ENCODE results near the gene CYSLTR2. TPM values are rescaled to one million over a fixed set of nuclear protein-coding genes. Genes with fewer than 3 reads are reported as not detected.

Gene CYSLTR2
- total and polyA plus RNA-seq, 2 donors (not counting 1 experiment from before 2014, with no cell fraction given): 0.09 TPM; not detected in 1

DNA sequence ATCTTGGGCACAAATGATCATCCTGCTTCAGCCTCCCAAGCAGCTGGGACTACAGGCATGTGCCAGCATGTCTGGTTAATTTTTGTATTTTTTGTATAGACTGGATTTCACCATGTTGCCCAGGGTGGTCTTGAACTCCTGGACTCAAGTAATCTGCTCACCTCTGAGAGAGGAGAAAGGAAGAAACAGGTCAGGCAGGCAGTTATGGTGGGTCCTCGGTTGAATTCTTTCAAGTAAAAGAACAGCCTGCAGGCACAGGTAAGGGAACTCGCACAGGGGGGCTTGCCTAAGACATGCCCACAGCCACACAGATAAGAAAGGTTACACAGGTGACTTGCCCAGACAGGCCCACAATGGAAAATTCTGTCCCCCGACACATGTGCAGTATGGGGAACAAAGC is 34.8 kb upstream of the CYSLTR2 start:
- Histone ChIP-seq H3K36me3 (replicated peaks in 1 of 2; ENCODE audit: control extremely low read depth in 1 of 2, control insufficient read depth in 1 of 2, extremely low read depth in 1 of 2, insufficient read depth in 2 of 2, low read length in 1 of 2) (no peaks in the 10 kb centered on the region), H3K79me2 (ENCODE audit: control insufficient read depth, insufficient read depth, low read length) (no peaks in the 10 kb centered on the region), H2AFZ (ENCODE audit: insufficient read depth, low read depth, low read length, poor library complexity, severe bottlenecking) (no peak overlapping the region), H3K9me3 (ENCODE audit: control extremely low read depth in 1 of 3, control insufficient read depth in 2 of 3, insufficient read depth in 1 of 3, low read length in 2 of 3) (peaks cover 2 to 35% (median 23%) of the 10 kb centered on the region in 3 donors), H3K4me2 (replicated peaks; ENCODE audit: low read depth, low read length, poor library complexity, severe bottlenecking) (no peak overlapping the region), H3K27ac (ENCODE audit: low read length in 2 of 2) (no peak overlapping the region), H3K27me3 (replicated peaks in 1 of 4; ENCODE audit: control extremely low read depth in 1 of 4, control insufficient read depth in 3 of 4, insufficient read depth in 4 of 4, low read length in 3 of 4) (peaks cover 0 to 5% (median 3%) of the 10 kb centered on the region in 4 experiments), H3K4me3 (ENCODE audit: control extremely low read depth in 1 of 5, extremely low read depth in 1 of 5, insufficient read depth in 1 of 5, low read depth in 2 of 5, low read length in 4 of 5) (no peak overlapping the region), H3K4me1 (ENCODE audit: control insufficient read depth in 2 of 2, insufficient read depth in 2 of 2, low read length in 2 of 2) (no peaks in the 10 kb centered on the region), H4K20me1 (ENCODE audit: control insufficient read depth, insufficient read depth, low read length, poor library complexity, severe bottlenecking) (no peaks in the 10 kb centered on the region), H3K9ac (ENCODE audit: low read length) (no peak overlapping the region)
- intact Hi-C loops (cut with micrococcal nuclease): no loop called here
- H3K4me1 Mint-ChIP-seq: no peaks in the 10 kb centered on the region
- peaks cover 12% of the 10 kb centered on the region for H3K27me3 Mint-ChIP-seq
- ChIA-PET CTCF (no interaction called here), POLR2A (no interaction called here)
- 93% methylated on average over 3 of the region's 3 CpGs for WGBS (ENCODE audit: insufficient coverage)
- TF ChIP-seq EZH2 (IDR thresholded peaks at IDR 0.05; ENCODE audit: borderline replicate concordance, insufficient read depth, low read depth, low read length, poor library complexity, severe bottlenecking): no peak
- TF ChIP-seq, protein P1, sequence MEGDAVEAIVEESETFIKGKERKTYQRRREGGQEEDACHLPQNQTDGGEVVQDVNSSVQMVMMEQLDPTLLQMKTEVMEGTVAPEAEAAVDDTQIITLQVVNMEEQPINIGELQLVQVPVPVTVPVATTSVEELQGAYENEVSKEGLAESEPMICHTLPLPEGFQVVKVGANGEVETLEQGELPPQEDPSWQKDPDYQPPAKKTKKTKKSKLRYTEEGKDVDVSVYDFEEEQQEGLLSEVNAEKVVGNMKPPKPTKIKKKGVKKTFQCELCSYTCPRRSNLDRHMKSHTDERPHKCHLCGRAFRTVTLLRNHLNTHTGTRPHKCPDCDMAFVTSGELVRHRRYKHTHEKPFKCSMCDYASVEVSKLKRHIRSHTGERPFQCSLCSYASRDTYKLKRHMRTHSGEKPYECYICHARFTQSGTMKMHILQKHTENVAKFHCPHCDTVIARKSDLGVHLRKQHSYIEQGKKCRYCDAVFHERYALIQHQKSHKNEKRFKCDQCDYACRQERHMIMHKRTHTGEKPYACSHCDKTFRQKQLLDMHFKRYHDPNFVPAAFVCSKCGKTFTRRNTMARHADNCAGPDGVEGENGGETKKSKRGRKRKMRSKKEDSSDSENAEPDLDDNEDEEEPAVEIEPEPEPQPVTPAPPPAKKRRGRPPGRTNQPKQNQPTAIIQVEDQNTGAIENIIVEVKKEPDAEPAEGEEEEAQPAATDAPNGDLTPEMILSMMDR (IDR thresholded peaks at IDR 0.05): no peak
- H3K4me3 Mint-ChIP-seq: no peak overlapping the region
- DNase-seq: no peak
- H3K27ac Mint-ChIP-seq: no peak overlapping the region
- H3K9me3 Mint-ChIP-seq (ENCODE audit: insufficient read depth): peaks cover 7% of the 10 kb centered on the region
- no peak for ATAC-seq (ENCODE audit: low read depth)

DNA sequence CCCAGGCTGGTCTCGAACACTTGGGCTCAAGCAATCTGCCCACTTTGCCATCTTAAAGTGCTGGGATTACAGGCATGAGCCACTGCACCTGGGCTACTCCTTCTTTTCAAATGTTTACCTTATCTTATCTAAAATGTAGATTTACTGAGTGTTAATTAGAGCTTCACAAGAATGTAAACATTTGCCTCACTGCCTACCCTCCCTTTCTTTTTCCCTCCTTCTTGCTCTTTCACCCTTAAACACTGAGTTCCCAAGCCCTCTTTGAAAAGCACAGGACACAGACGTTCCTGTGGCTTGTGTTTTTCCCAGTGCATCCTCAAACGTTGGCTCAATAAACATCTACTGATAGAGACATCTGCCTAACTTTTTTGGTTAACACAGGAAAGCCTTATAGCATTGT is 32.7 kb upstream of the CYSLTR2 start:
- POLR2A ChIA-PET: no interaction called here
- ATAC-seq (ENCODE audit: low read depth) (no peak), DNase-seq (no peak)
- Histone ChIP-seq H3K79me2 (ENCODE audit: control insufficient read depth, insufficient read depth, low read length) (no peaks in the 10 kb centered on the region), H4K20me1 (ENCODE audit: control insufficient read depth, insufficient read depth, low read length, poor library complexity, severe bottlenecking) (no peaks in the 10 kb centered on the region), H3K4me3 (ENCODE audit: control extremely low read depth in 1 of 5, extremely low read depth in 1 of 5, insufficient read depth in 1 of 5, low read depth in 2 of 5, low read length in 4 of 5) (no peak overlapping the region), H3K4me1 (ENCODE audit: control insufficient read depth in 2 of 2, insufficient read depth in 2 of 2, low read length in 2 of 2) (no peaks in the 10 kb centered on the region), H3K27ac (ENCODE audit: low read length in 2 of 2) (no peak overlapping the region), H3K4me2 (replicated peaks; ENCODE audit: low read depth, low read length, poor library complexity, severe bottlenecking) (no peak overlapping the region), H3K9ac (ENCODE audit: low read length) (no peak overlapping the region), H3K9me3 (ENCODE audit: control extremely low read depth in 1 of 3, control insufficient read depth in 2 of 3, insufficient read depth in 1 of 3, low read length in 2 of 3) (peaks cover 2 to 32% (median 23%) of the 10 kb centered on the region in 3 donors), H3K36me3 (replicated peaks in 1 of 2; ENCODE audit: control extremely low read depth in 1 of 2, control insufficient read depth in 1 of 2, extremely low read depth in 1 of 2, insufficient read depth in 2 of 2, low read length in 1 of 2) (no peaks in the 10 kb centered on the region), H2AFZ (ENCODE audit: insufficient read depth, low read depth, low read length, poor library complexity, severe bottlenecking) (no peak overlapping the region), H3K27me3 (replicated peaks in 1 of 4; ENCODE audit: control extremely low read depth in 1 of 4, control insufficient read depth in 3 of 4, insufficient read depth in 4 of 4, low read length in 3 of 4) (peaks cover 0 to 5% (median 1%) of the 10 kb centered on the region in 4 experiments)
- 63% methylated on average over 1 of the region's 3 CpGs for WGBS (ENCODE audit: insufficient coverage)
- CTCF ChIA-PET: no interaction called here
- Mint-ChIP-seq H3K4me3 (no peak overlapping the region), H3K27ac (no peak overlapping the region), H3K4me1 (no peaks in the 10 kb centered on the region), H3K9me3 (ENCODE audit: insufficient read depth) (peaks cover 7% of the 10 kb centered on the region), H3K27me3 (no peaks in the 10 kb centered on the region)
- intact Hi-C loops (cut with micrococcal nuclease): no loop called here
- TF ChIP-seq, protein P1 (IDR thresholded peaks at IDR 0.05): no peak
- TF ChIP-seq EZH2 (IDR thresholded peaks at IDR 0.05; ENCODE audit: borderline replicate concordance, insufficient read depth, low read depth, low read length, poor library complexity, severe bottlenecking): no peak

Data from B cell (primary cell).